ENCODE results near the gene COL5A1.

The COL5A1 gene

DNA sequence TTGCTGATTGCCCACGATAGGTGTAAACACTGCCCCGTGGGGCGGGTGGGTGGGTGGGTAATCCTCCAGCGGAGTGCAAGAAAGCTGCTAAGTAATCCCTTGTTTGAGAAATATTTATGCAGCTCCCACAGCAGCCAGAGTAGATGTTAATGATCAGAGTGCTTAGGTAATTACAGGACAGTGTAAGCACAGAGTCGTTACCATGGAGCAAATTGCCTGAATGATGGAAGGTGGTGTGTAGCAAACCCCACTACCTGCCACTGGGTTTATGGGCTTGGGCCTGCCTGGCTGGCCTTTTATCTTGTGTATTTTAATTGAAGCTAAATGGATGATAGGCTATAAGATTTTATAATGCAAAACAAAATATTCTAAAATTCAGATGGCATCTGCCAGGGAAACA, 110.0 kb downstream of the COL5A1 start:
- TF ChIP-seq, protein P1, sequence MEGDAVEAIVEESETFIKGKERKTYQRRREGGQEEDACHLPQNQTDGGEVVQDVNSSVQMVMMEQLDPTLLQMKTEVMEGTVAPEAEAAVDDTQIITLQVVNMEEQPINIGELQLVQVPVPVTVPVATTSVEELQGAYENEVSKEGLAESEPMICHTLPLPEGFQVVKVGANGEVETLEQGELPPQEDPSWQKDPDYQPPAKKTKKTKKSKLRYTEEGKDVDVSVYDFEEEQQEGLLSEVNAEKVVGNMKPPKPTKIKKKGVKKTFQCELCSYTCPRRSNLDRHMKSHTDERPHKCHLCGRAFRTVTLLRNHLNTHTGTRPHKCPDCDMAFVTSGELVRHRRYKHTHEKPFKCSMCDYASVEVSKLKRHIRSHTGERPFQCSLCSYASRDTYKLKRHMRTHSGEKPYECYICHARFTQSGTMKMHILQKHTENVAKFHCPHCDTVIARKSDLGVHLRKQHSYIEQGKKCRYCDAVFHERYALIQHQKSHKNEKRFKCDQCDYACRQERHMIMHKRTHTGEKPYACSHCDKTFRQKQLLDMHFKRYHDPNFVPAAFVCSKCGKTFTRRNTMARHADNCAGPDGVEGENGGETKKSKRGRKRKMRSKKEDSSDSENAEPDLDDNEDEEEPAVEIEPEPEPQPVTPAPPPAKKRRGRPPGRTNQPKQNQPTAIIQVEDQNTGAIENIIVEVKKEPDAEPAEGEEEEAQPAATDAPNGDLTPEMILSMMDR (IDR thresholded peaks at IDR 0.05; ENCODE audit: poor library complexity, severe bottlenecking) = no peak
- no peak overlapping the region for H3K4me3 ChIP-seq (ENCODE audit: severe bottlenecking)
- no peak overlapping the region for H3K27ac ChIP-seq (ENCODE audit: poor library complexity, severe bottlenecking)
- H3K4me1 ChIP-seq (ENCODE audit: insufficient read depth, poor library complexity, severe bottlenecking) = no peaks in the 10 kb centered on the region
- H3K9me3 ChIP-seq (ENCODE audit: severe bottlenecking) = no peaks in the 10 kb centered on the region
- ATAC-seq (ENCODE audit: low read depth) = no peak
- DNase-seq (ENCODE audit: low spot score) = no peak
- H3K27me3 ChIP-seq (ENCODE audit: insufficient read depth, poor library complexity, severe bottlenecking) = no peaks in the 10 kb centered on the region
- H3K36me3 ChIP-seq (ENCODE audit: low read depth) = peaks cover 31% of the 10 kb centered on the region

DNA sequence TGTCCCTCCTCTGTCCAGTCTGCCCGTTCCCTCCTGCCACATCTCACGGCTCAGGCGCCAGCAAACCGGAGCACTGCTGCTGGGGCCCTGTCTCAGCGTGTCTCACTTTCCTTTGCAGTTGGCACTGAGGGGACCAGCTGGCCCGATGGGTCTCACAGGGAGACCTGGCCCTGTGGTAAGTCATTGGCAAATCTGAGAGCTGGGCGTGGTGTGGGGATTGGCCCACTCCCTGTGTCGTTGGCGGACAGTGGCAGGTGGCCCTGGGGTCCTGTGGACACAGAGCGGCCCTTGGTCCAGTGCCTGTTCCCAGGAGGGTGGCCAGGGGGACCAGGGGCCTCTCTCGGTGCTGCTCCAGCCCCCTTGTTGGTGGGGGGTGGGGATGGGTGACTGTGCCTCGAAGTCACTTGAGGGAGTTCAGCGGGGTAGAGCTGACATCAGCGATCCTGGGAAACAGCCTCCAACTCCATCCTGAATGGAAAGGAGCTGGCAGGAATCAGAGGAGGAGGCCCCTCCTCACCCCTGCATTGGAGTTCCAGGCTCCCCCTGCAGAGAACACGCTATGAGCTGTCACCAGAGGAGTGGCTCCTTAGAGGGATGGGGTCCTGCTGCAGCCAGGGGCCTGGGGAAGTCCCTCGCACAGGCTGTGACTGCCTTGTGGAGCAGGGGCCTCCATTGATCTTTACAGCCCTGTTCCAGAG, 111.0 kb downstream of the COL5A1 start:
- Histone ChIP-seq H3K4me1 (ENCODE audit: insufficient read depth, poor library complexity, severe bottlenecking) (no peaks in the 10 kb centered on the region), H3K27ac (ENCODE audit: poor library complexity, severe bottlenecking) (no peak overlapping the region), H3K9me3 (ENCODE audit: severe bottlenecking) (no peaks in the 10 kb centered on the region), H3K4me3 (ENCODE audit: severe bottlenecking) (no peak overlapping the region), H3K27me3 (ENCODE audit: insufficient read depth, poor library complexity, severe bottlenecking) (no peaks in the 10 kb centered on the region), H3K36me3 (ENCODE audit: low read depth) (peaks cover 23% of the 10 kb centered on the region)
- ATAC-seq (ENCODE audit: low read depth) = no peak
- DNase-seq (ENCODE audit: low spot score) = no peak
- TF ChIP-seq, protein P1 (IDR thresholded peaks at IDR 0.05; ENCODE audit: poor library complexity, severe bottlenecking) = no peak

DNA sequence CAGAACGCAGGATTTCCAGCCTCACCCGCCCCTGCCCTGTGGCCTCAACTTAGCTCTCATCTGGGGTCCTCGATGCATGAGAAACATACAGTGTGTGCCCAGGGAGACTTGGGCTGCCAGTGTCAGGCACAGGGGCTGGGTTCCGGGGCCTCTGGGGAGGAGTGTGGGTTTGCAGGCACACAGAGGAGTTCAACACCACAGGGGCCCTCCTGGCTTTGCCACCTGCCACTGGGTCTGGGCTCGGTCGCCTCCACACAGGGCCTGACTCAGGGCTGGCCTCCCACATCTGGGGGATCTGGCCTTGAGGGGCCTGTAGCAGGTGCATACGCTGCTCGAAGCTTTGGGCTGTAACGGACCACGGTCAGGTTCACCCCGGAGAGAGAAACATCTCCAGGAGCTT, 111.6 kb downstream of the COL5A1 start:
- Histone ChIP-seq H3K27ac (ENCODE audit: poor library complexity, severe bottlenecking) (no peak overlapping the region), H3K9me3 (ENCODE audit: severe bottlenecking) (no peaks in the 10 kb centered on the region), H3K4me1 (ENCODE audit: insufficient read depth, poor library complexity, severe bottlenecking) (no peaks in the 10 kb centered on the region), H3K27me3 (ENCODE audit: insufficient read depth, poor library complexity, severe bottlenecking) (no peaks in the 10 kb centered on the region), H3K4me3 (ENCODE audit: severe bottlenecking) (no peak overlapping the region), H3K36me3 (ENCODE audit: low read depth) (peaks cover 19% of the 10 kb centered on the region)
- TF ChIP-seq, protein P1 (IDR thresholded peaks at IDR 0.05; ENCODE audit: poor library complexity, severe bottlenecking) = no peak
- ATAC-seq (ENCODE audit: low read depth) (no peak), DNase-seq (ENCODE audit: low spot score) (no peak)

DNA sequence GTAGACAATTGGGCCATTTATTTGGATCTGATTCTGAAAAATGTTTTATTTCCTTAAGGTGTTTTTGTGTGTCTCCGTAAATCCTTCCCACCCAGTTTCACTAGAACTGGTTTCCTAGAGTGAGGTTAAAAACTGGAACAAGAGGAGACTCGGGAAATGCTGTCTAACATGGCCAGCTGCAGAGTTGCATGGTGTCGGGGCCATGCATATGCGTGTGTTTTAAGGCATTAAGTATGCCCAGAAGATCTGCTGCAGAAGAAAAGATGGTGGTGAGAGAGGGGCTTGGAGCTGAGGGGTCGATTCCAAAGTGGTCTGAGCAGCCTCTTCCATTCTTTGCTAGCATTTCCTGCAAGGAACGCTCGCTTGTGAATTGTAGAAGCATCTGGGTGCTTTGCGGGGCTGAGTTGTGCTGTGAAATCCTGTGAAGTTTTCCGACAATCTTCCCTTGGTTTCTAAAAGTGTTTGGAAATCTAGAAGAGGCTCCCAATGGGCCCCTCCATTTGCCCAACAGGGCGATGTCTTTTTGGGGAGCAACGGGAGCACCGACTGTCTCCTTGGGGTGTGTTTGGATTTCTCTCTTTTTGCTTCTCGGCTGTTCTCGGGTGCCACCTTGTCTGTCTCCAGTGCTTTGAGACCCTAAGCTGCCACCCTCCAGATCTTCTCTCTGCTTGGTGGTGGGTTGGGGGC, 113.8 kb downstream of the COL5A1 start:
- DNase-seq (ENCODE audit: low spot score) = no peak
- Histone ChIP-seq H3K36me3 (ENCODE audit: low read depth) (peaks cover 4% of the 10 kb centered on the region; the same call in 1 of the 2 replicates), H3K4me1 (ENCODE audit: insufficient read depth, poor library complexity, severe bottlenecking) (no peaks in the 10 kb centered on the region), H3K27ac (ENCODE audit: poor library complexity, severe bottlenecking) (no peak overlapping the region), H3K9me3 (ENCODE audit: severe bottlenecking) (no peaks in the 10 kb centered on the region), H3K4me3 (ENCODE audit: severe bottlenecking) (no peak overlapping the region), H3K27me3 (ENCODE audit: insufficient read depth, poor library complexity, severe bottlenecking) (no peaks in the 10 kb centered on the region)
- TF ChIP-seq, protein P1 (IDR thresholded peaks at IDR 0.05; ENCODE audit: poor library complexity, severe bottlenecking) = no peak
- no peak for ATAC-seq (ENCODE audit: low read depth)

DNA sequence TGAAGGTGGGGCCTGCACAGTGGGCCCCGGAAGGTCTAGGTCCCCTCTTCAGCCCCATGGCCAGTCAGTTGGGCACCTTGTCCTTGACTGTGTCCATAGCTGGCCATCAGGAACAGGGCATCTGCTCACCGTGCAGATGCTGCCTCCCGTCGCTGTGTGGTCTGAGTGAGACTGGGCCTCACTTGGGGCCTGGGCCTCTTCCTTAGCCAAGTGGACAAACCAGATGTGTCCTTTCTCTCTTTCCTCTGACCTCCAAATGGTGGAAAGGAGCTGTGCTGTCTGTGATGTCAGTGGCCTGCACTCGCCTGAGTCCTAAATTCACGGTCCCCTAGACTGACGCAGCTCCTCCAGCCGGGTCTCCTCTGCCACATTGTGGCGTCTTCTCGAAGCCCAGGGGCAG, 114.5 kb downstream of the COL5A1 start:
- DNase-seq (ENCODE audit: low spot score) (no peak), ATAC-seq (ENCODE audit: low read depth) (no peak)
- Histone ChIP-seq H3K36me3 (ENCODE audit: low read depth) (peaks cover 5% of the 10 kb centered on the region), H3K9me3 (ENCODE audit: severe bottlenecking) (no peaks in the 10 kb centered on the region), H3K27ac (ENCODE audit: poor library complexity, severe bottlenecking) (no peak overlapping the region), H3K27me3 (ENCODE audit: insufficient read depth, poor library complexity, severe bottlenecking) (no peaks in the 10 kb centered on the region), H3K4me3 (ENCODE audit: severe bottlenecking) (no peak overlapping the region), H3K4me1 (ENCODE audit: insufficient read depth, poor library complexity, severe bottlenecking) (no peaks in the 10 kb centered on the region)
- TF ChIP-seq, protein P1 (IDR thresholded peaks at IDR 0.05; ENCODE audit: poor library complexity, severe bottlenecking) = no peak

Measured in RWPE2 (cell line).